Hepatic stellate cell (primary cell): Measurements from ENCODE around the gene KDM4C.
"Not testable (repeated sequence)": the region's sequence is repeated elsewhere in the genome, so short reads cannot be mapped to it uniquely, and the experiment has no call there.

ENCODE experiments used
- DNase-seq: peaks from one replicate; pipeline ENCODE4 v3.0.0; 2011; ENCODE audit warnings: low spot score

KDM4C gene

GRCh38 chr9:6975198-6975597, 217.4 kb downstream of the KDM4C start:
- DNase-seq, result no peak

DNA sequence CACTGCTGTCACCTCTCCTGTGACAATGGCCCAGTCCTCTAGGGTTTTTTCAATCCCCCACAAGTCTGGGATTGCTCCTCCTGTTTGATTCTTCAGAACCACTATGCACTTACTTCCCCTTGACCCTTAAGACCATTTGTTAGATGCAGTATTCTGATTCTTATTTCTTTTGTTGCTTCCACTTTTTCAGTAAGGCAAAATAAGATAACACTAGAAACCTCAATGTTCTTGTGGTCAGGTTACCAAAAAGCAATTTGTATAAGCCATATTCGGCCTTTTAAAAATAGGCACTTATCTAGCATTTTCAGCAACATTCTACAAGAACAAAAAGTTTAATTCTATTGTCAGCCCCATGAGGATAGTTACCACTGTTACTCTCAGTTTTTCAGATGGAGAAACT, 220.0 kb downstream of the KDM4C start:
- DNase-seq, result no peak

- no peak for DNase-seq
These were observed 220.8 kb downstream of the KDM4C start for GRCh38 chr9:6978591-6978990.

- no peak for DNase-seq
These were observed 227.3 kb downstream of the KDM4C start for GRCh38 chr9:6984941-6985578.

GRCh38 chr9:6986141-6986815, 228.5 kb downstream of the KDM4C start:
- DNase-seq, result no peak

DNA sequence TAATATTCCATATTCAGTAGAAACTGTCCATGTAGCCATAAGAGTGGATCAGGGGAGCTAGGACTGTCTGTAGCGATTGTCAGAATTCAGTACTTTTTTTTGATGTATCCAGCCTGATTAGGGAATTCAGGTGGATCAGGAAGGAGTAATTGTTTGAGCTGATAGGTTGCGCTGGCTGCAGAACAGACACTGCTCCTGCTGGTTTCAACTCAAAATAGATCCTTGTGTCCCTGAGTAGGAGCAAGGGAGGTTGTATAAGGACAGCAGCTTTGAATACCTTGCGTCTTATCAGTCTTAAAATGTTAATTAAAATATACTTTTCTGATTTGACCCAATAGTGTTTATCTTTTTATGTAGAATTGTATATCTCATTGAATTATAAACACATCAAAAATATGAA, 229.6 kb downstream of the KDM4C start:
- DNase-seq, result no peak

DNA sequence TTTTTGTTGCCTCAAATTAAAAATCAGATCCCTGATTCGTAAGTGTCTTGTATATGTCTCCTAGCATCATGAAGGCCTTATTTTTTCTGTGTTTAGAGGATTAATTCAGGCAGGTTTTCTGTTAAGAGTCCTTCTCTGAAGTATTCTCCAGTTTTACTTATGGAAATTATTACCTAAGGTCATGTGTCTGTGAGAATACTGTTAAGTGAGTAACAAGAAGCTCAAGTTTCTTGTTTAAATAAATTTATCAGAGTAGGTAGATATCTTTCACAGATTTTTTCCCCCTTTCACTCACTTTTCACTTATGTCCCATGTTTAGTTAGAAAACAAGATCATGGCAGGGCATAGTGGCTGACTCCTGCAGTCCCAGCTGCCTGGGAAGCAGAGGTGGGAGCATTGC, 233.6 kb downstream of the KDM4C start:
- DNase-seq, result no peak

GRCh38 chr9:6996061-6996854, 238.5 kb downstream of the KDM4C start:
- no peak for DNase-seq

- no peak for DNase-seq
These were observed 239.6 kb downstream of the KDM4C start for GRCh38 chr9:6997330-6997729.

GRCh38 chr9:6999794-7000193, 242.0 kb downstream of the KDM4C start:
- DNase-seq, result no peak

- no peak for DNase-seq
These were observed 243.8 kb downstream of the KDM4C start for GRCh38 chr9:7001571-7001970.

- no peak for DNase-seq
These were observed 246.1 kb downstream of the KDM4C start for GRCh38 chr9:7003861-7004260.

GRCh38 chr9:7006417-7006816, 248.6 kb downstream of the KDM4C start:
- no peak for DNase-seq

GRCh38 chr9:7008411-7008810, 250.6 kb downstream of the KDM4C start:
- no peak for DNase-seq

- no peak for DNase-seq
These were observed 251.3 kb downstream of the KDM4C start for GRCh38 chr9:7009065-7009464.

DNA sequence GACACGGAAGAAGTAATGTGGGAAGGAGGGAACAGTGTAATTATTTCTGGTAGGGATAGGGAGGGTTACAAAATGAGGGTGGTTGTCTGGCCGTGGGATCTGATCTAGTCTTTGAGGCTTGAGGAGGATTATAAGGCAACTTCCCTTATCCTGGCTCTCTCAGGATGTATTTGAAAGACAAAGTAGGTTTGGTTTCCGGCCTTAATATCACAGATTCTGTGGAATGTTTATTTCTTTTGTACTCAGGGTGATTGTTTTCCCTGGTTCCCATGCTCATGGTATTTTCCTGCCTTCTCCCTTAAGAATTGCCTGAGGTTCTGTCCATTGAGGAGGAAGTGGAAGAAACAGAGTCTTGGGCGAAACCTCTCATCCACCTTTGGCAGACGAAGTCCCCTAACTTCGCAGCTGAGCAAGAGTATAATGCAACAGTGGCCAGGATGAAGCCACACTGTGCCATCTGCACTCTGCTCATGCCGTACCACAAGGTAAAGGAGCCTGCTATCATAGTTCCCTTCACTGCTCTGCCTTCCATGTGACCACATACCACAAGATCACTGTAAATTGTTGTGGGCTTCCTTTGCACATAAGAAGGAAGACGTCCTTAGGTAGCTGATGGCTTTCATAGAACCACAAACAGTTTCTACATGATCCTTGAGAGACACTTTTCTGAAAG, 253.8 kb downstream of the KDM4C start:
- no peak for DNase-seq

DNA sequence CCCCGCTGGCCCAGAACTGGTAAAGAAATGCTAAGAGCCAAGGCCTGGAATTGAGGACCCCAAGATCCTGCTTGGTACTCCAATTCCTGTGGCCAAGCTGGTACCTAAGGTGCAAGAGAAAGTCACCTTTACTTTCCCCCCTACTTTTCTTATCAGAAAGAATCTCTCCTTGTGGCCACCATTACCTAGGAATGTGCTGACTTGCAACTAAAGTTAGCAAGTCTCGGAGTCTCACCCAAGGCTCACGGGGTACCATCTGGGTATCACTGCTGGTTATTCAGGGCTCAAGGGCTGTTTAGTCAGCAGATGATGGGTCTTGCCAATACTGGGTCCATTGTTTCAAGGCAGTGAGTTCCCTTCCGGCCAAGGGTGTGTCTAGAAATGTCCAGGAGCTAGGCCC, 270.2 kb downstream of the KDM4C start:
- no peak for DNase-seq

DNA sequence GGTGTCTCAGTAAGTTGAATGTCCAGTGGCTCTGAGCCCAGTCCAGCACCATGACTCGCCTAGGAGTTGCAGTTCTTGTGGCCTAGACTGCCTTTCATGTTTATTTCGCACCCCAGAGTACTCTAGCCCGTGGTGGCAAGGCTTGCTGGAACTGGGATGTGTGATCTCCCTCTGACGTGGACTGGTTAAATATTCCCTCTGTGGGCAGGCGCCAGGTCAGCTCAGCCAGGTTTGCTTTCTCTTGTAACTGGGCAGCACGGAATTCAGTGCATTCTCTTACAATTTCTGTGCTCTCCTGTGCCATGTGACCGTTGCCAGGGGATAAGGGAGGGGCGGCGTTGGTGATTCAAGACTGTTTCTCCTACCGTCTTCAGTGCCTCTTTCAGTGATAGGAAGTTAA, 270.8 kb downstream of the KDM4C start:
- no peak for DNase-seq

GRCh38 chr9:7030943-7031342, 273.2 kb downstream of the KDM4C start:
- not testable (repeated sequence) for DNase-seq

- DNase-seq, result no peak
These were observed 275.6 kb downstream of the KDM4C start for GRCh38 chr9:7033076-7034045.

DNA sequence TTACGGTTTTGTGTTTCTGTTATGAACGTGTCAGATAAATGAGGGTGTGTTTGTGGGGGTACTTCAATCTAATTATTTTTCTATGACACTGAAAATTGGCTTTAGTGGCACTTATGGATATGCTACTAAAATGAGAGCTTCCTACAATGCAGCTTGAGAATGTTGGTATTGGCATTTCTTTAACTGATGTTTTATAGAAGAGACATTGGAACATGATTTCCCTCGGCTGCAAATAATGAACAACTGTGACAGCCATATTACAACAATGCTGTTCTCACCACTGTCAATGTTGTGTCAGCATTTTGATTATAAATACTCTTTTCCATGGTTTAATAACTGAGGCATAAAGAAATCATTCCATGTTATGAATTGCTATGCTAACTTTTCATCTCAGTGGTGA, 279.4 kb downstream of the KDM4C start:
- DNase-seq, result no peak

DNA sequence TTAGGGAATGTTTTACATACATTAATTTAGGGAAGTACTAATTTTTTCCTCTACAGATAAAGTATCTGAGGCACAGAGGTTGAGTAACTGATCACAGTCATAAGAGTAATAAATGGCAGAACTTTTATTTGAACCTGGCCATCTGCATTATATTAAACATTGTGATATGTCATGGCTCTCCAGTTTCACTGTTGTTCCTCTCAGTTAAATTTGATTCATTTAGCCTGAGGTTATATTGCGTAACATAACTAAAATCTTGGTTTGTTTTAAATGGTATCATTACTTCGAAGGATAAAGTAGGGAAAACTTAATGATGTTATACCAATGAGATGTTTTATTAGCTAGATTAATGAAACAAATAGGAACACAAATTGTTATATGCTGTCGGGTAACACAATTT, 284.4 kb downstream of the KDM4C start:
- DNase-seq, result no peak
